Measurements from ENCODE around the gene SPSB1. TPM values are rescaled to one million over a fixed set of nuclear protein-coding genes. Genes with fewer than 3 reads are reported as not detected.

The SPSB1 gene
- polyA plus RNA-seq, 4 donors = 24.1 to 69.1 (median 32.6) TPM

GRCh38 chr1:9373619-9374018 is 80.9 kb downstream of the SPSB1 start:
- peaks cover 0 to 24% (median 3%) of the 10 kb centered on the region in 3 donors for H3K36me3 ChIP-seq (ENCODE audit: control insufficient read depth in 3 of 3, insufficient read depth in 2 of 3, low read depth in 1 of 3, low read length in 3 of 3)
- DNase-seq (no peak), FAIRE-seq (no peak)
- H3K27me3 ChIP-seq (ENCODE audit: control insufficient read depth in 3 of 3, insufficient read depth in 3 of 3, low read length in 3 of 3) = no peaks in the 10 kb centered on the region
- 70 to 79% (median 77%) methylated on average over 4 of the region's 4 CpGs for WGBS, 3 donors
- no peak overlapping the region for H3K4me3 ChIP-seq (ENCODE audit: low read depth in 1 of 3, low read length in 3 of 3)
- H3K27ac ChIP-seq (ENCODE audit: low read depth in 1 of 3, low read length in 2 of 3) = peak overlapping the region in 1 of 3 donors; percentile 26
- peaks cover 0 to 26% (median 14%) of the 10 kb centered on the region in 3 donors for H3K4me1 ChIP-seq (ENCODE audit: control insufficient read depth in 3 of 3, insufficient read depth in 2 of 3, low read depth in 1 of 3, low read length in 2 of 3)
- no peaks in the 10 kb centered on the region for H3K9me3 ChIP-seq (ENCODE audit: control insufficient read depth in 2 of 2, insufficient read depth in 1 of 2, low read depth in 1 of 2, low read length in 1 of 2)

GRCh38 chr1:9374748-9375341 is 82.2 kb downstream of the SPSB1 start:
- DNase-seq = no peak
- no peak overlapping the region for H3K27ac ChIP-seq (ENCODE audit: low read depth in 1 of 3, low read length in 2 of 3)
- H3K4me1 ChIP-seq (ENCODE audit: control insufficient read depth in 3 of 3, insufficient read depth in 2 of 3, low read depth in 1 of 3, low read length in 2 of 3) = peaks cover 0 to 26% (median 14%) of the 10 kb centered on the region in 3 donors
- H3K27me3 ChIP-seq (ENCODE audit: control insufficient read depth in 3 of 3, insufficient read depth in 3 of 3, low read length in 3 of 3) = no peaks in the 10 kb centered on the region
- WGBS, 3 donors = 82 to 88% (median 86%) methylated on average over 7 of the region's 7 CpGs
- H3K36me3 ChIP-seq (ENCODE audit: control insufficient read depth in 3 of 3, insufficient read depth in 2 of 3, low read depth in 1 of 3, low read length in 3 of 3) = peaks cover 0 to 14% (median 0%) of the 10 kb centered on the region in 3 donors
- H3K9me3 ChIP-seq (ENCODE audit: control insufficient read depth in 2 of 2, insufficient read depth in 1 of 2, low read depth in 1 of 2, low read length in 1 of 2) = no peaks in the 10 kb centered on the region
- H3K4me3 ChIP-seq (ENCODE audit: low read depth in 1 of 3, low read length in 3 of 3) = no peak overlapping the region
- FAIRE-seq = no peak

- Histone ChIP-seq H3K27me3 (ENCODE audit: control insufficient read depth in 3 of 3, insufficient read depth in 3 of 3, low read length in 3 of 3) (no peaks in the 10 kb centered on the region), H3K4me1 (ENCODE audit: control insufficient read depth in 3 of 3, insufficient read depth in 2 of 3, low read depth in 1 of 3, low read length in 2 of 3) (peaks cover 0 to 26% (median 14%) of the 10 kb centered on the region in 3 donors), H3K27ac (ENCODE audit: low read depth in 1 of 3, low read length in 2 of 3) (peak overlapping the region in 2 of 3 donors; percentile 19 to 82), H3K36me3 (ENCODE audit: control insufficient read depth in 3 of 3, insufficient read depth in 2 of 3, low read depth in 1 of 3, low read length in 3 of 3) (peaks cover 0 to 6% (median 0%) of the 10 kb centered on the region in 3 donors), H3K9me3 (ENCODE audit: control insufficient read depth in 2 of 2, insufficient read depth in 1 of 2, low read depth in 1 of 2, low read length in 1 of 2) (no peaks in the 10 kb centered on the region), H3K4me3 (ENCODE audit: low read depth in 1 of 3, low read length in 3 of 3) (no peak overlapping the region)
- DNase-seq = no peak
- 65 to 85% (median 81%) methylated on average over 15 of the region's 15 CpGs for WGBS, 3 donors
- FAIRE-seq = no peak
Observed at GRCh38 chr1:9375912-9376311, 83.2 kb downstream of the SPSB1 start.

- Histone ChIP-seq H3K27ac (ENCODE audit: low read depth in 1 of 3, low read length in 2 of 3) (peak overlapping the region; percentile 19 to 82 (median 38)), H3K4me3 (ENCODE audit: low read depth in 1 of 3, low read length in 3 of 3) (no peak overlapping the region), H3K9me3 (ENCODE audit: control insufficient read depth in 2 of 2, insufficient read depth in 1 of 2, low read depth in 1 of 2, low read length in 1 of 2) (no peaks in the 10 kb centered on the region), H3K4me1 (ENCODE audit: control insufficient read depth in 3 of 3, insufficient read depth in 2 of 3, low read depth in 1 of 3, low read length in 2 of 3) (peaks cover 0 to 23% (median 12%) of the 10 kb centered on the region in 3 donors), H3K36me3 (ENCODE audit: control insufficient read depth in 3 of 3, insufficient read depth in 2 of 3, low read depth in 1 of 3, low read length in 3 of 3) (peaks cover 0 to 6% (median 0%) of the 10 kb centered on the region in 3 donors), H3K27me3 (ENCODE audit: control insufficient read depth in 3 of 3, insufficient read depth in 3 of 3, low read length in 3 of 3) (no peaks in the 10 kb centered on the region)
- DNase-seq (no peak), FAIRE-seq (no peak)
- 70 to 72% (median 71%) methylated on average over 5 of the region's 5 CpGs for WGBS, 3 donors
Observed at GRCh38 chr1:9376430-9376829, 83.7 kb downstream of the SPSB1 start.

- peaks cover 0 to 6% (median 0%) of the 10 kb centered on the region in 3 donors for H3K36me3 ChIP-seq (ENCODE audit: control insufficient read depth in 3 of 3, insufficient read depth in 2 of 3, low read depth in 1 of 3, low read length in 3 of 3)
- H3K27ac ChIP-seq (ENCODE audit: low read depth in 1 of 3, low read length in 2 of 3) = peak overlapping the region; percentile 19 to 82 (median 38)
- H3K4me3 ChIP-seq (ENCODE audit: low read depth in 1 of 3, low read length in 3 of 3) = no peak overlapping the region
- H3K4me1 ChIP-seq (ENCODE audit: control insufficient read depth in 3 of 3, insufficient read depth in 2 of 3, low read depth in 1 of 3, low read length in 2 of 3) = peaks cover 0 to 19% (median 10%) of the 10 kb centered on the region in 3 donors
- H3K9me3 ChIP-seq (ENCODE audit: control insufficient read depth in 2 of 2, insufficient read depth in 1 of 2, low read depth in 1 of 2, low read length in 1 of 2) = no peaks in the 10 kb centered on the region
- 60 to 87% (median 78%) methylated on average over 17 of the region's 17 CpGs for WGBS, 3 donors
- H3K27me3 ChIP-seq (ENCODE audit: control insufficient read depth in 3 of 3, insufficient read depth in 3 of 3, low read length in 3 of 3) = no peaks in the 10 kb centered on the region
- FAIRE-seq (no peak), DNase-seq (no peak)
Observed at GRCh38 chr1:9376886-9377333, 84.2 kb downstream of the SPSB1 start.

- no peak for FAIRE-seq
- peaks cover 0 to 12% (median 7%) of the 10 kb centered on the region in 3 donors for H3K4me1 ChIP-seq (ENCODE audit: control insufficient read depth in 3 of 3, insufficient read depth in 2 of 3, low read depth in 1 of 3, low read length in 2 of 3)
Observed at GRCh38 chr1:9378801-9379200, 86.1 kb downstream of the SPSB1 start.

GRCh38 chr1:9380711-9381110 is 88.0 kb downstream of the SPSB1 start:
- peaks cover 2 to 27% (median 9%) of the 10 kb centered on the region in 3 donors for H3K4me1 ChIP-seq (ENCODE audit: control insufficient read depth in 3 of 3, insufficient read depth in 2 of 3, low read depth in 1 of 3, low read length in 2 of 3)
- WGBS, 3 donors = 86 to 90% (median 89%) methylated on average over 6 of the region's 6 CpGs
- no peaks in the 10 kb centered on the region for H3K9me3 ChIP-seq (ENCODE audit: control insufficient read depth in 2 of 2, insufficient read depth in 1 of 2, low read depth in 1 of 2, low read length in 1 of 2)
- H3K27me3 ChIP-seq (ENCODE audit: control insufficient read depth in 3 of 3, insufficient read depth in 3 of 3, low read length in 3 of 3) = no peaks in the 10 kb centered on the region
- peaks cover 0 to 2% (median 0%) of the 10 kb centered on the region in 3 donors for H3K36me3 ChIP-seq (ENCODE audit: control insufficient read depth in 3 of 3, insufficient read depth in 2 of 3, low read depth in 1 of 3, low read length in 3 of 3)
- no peak for DNase-seq
- H3K4me3 ChIP-seq (ENCODE audit: low read depth in 1 of 3, low read length in 3 of 3) = no peak overlapping the region
- H3K27ac ChIP-seq (ENCODE audit: low read depth in 1 of 3, low read length in 2 of 3) = no peak overlapping the region
- FAIRE-seq = no peak

More at GRCh38 chr1:9378801-9379200, 86.1 kb downstream of the SPSB1 start:
- Histone ChIP-seq H3K27me3 (ENCODE audit: control insufficient read depth in 3 of 3, insufficient read depth in 3 of 3, low read length in 3 of 3) (no peaks in the 10 kb centered on the region), H3K36me3 (ENCODE audit: control insufficient read depth in 3 of 3, insufficient read depth in 2 of 3, low read depth in 1 of 3, low read length in 3 of 3) (peaks cover 0 to 2% (median 0%) of the 10 kb centered on the region in 3 donors), H3K9me3 (ENCODE audit: control insufficient read depth in 2 of 2, insufficient read depth in 1 of 2, low read depth in 1 of 2, low read length in 1 of 2) (no peaks in the 10 kb centered on the region), H3K27ac (ENCODE audit: low read depth in 1 of 3, low read length in 2 of 3) (no peak overlapping the region), H3K4me3 (ENCODE audit: low read depth in 1 of 3, low read length in 3 of 3) (no peak overlapping the region)
- DNase-seq = no peak
- WGBS, 3 donors = 94 to 98% (median 97%) methylated on average over 4 of the region's 4 CpGs

- Histone ChIP-seq H3K36me3 (ENCODE audit: control insufficient read depth in 3 of 3, insufficient read depth in 2 of 3, low read depth in 1 of 3, low read length in 3 of 3) (no peaks in the 10 kb centered on the region), H3K27me3 (ENCODE audit: control insufficient read depth in 3 of 3, insufficient read depth in 3 of 3, low read length in 3 of 3) (no peaks in the 10 kb centered on the region), H3K9me3 (ENCODE audit: control insufficient read depth in 2 of 2, insufficient read depth in 1 of 2, low read depth in 1 of 2, low read length in 1 of 2) (no peaks in the 10 kb centered on the region), H3K4me1 (ENCODE audit: control insufficient read depth in 3 of 3, insufficient read depth in 2 of 3, low read depth in 1 of 3, low read length in 2 of 3) (peaks cover 2 to 18% (median 5%) of the 10 kb centered on the region in 3 donors), H3K27ac (ENCODE audit: low read depth in 1 of 3, low read length in 2 of 3) (no peak overlapping the region), H3K4me3 (ENCODE audit: low read depth in 1 of 3, low read length in 3 of 3) (no peak overlapping the region)
- WGBS, 3 donors = 82 to 90% (median 89%) methylated on average over 20 of the region's 20 CpGs
- DNase-seq (no peak), FAIRE-seq (no peak)
Observed at GRCh38 chr1:9382643-9383491, 90.2 kb downstream of the SPSB1 start.
